ENCODE measurements around the gene MACROH2A2.
"Not testable (repeated sequence)": the region's sequence is repeated elsewhere in the genome, so short reads cannot be mapped to it uniquely, and the experiment has no call there.

The MACROH2A2 gene

GRCh38 chr10:70066190-70066589, 13.5 kb downstream of the MACROH2A2 start:
- Histone ChIP-seq H3K27me3 (ENCODE audit: control insufficient read depth in 5 of 5, insufficient read depth in 4 of 5, low read length in 5 of 5) (no peaks in the 10 kb centered on the region), H3K36me3 (ENCODE audit: control insufficient read depth in 5 of 5, insufficient read depth in 5 of 5, low read length in 5 of 5) (no peaks in the 10 kb centered on the region), H3K9me3 (ENCODE audit: control insufficient read depth in 5 of 5, low read length in 5 of 5) (no peaks in the 10 kb centered on the region), H3K27ac (ENCODE audit: low read depth, low read length) (no peak overlapping the region), H3K9ac (ENCODE audit: low read length in 5 of 5) (no peak overlapping the region), H3K4me3 (ENCODE audit: low read depth in 1 of 5, low read length in 5 of 5) (no peak overlapping the region), H3K4me1 (ENCODE audit: control insufficient read depth in 5 of 5, insufficient read depth in 5 of 5, low read length in 5 of 5) (no peaks in the 10 kb centered on the region)

GRCh38 chr10:70067586-70067985, 14.9 kb downstream of the MACROH2A2 start:
- Histone ChIP-seq H3K4me1 (ENCODE audit: control insufficient read depth in 5 of 5, insufficient read depth in 5 of 5, low read length in 5 of 5) (no peaks in the 10 kb centered on the region), H3K27ac (ENCODE audit: low read depth, low read length) (no peak overlapping the region), H3K9me3 (ENCODE audit: control insufficient read depth in 5 of 5, low read length in 5 of 5) (no peaks in the 10 kb centered on the region), H3K27me3 (ENCODE audit: control insufficient read depth in 5 of 5, insufficient read depth in 4 of 5, low read length in 5 of 5) (no peaks in the 10 kb centered on the region), H3K36me3 (ENCODE audit: control insufficient read depth in 5 of 5, insufficient read depth in 5 of 5, low read length in 5 of 5) (no peaks in the 10 kb centered on the region), H3K9ac (ENCODE audit: low read length in 5 of 5) (no peak overlapping the region), H3K4me3 (ENCODE audit: low read depth in 1 of 5, low read length in 5 of 5) (no peak overlapping the region)

- Histone ChIP-seq H3K4me1 (ENCODE audit: control insufficient read depth in 5 of 5, insufficient read depth in 5 of 5, low read length in 5 of 5) (no peaks in the 10 kb centered on the region), H3K27me3 (ENCODE audit: control insufficient read depth in 5 of 5, insufficient read depth in 4 of 5, low read length in 5 of 5) (no peaks in the 10 kb centered on the region), H3K27ac (ENCODE audit: low read depth, low read length) (no peak overlapping the region), H3K4me3 (ENCODE audit: low read depth in 1 of 5, low read length in 5 of 5) (no peak overlapping the region), H3K9me3 (ENCODE audit: control insufficient read depth in 5 of 5, low read length in 5 of 5) (no peaks in the 10 kb centered on the region), H3K9ac (ENCODE audit: low read length in 5 of 5) (no peak overlapping the region), H3K36me3 (ENCODE audit: control insufficient read depth in 5 of 5, insufficient read depth in 5 of 5, low read length in 5 of 5) (no peaks in the 10 kb centered on the region)
These were observed 16.3 kb downstream of the MACROH2A2 start for GRCh38 chr10:70068925-70069324.

GRCh38 chr10:70069346-70069745, 16.7 kb downstream of the MACROH2A2 start:
- H3K4me1 ChIP-seq (ENCODE audit: control insufficient read depth in 5 of 5, insufficient read depth in 5 of 5, low read length in 5 of 5) = no peaks in the 10 kb centered on the region
- H3K27ac ChIP-seq (ENCODE audit: low read depth, low read length) = no peak overlapping the region
- no peaks in the 10 kb centered on the region for H3K27me3 ChIP-seq (ENCODE audit: control insufficient read depth in 5 of 5, insufficient read depth in 4 of 5, low read length in 5 of 5)
- H3K4me3 ChIP-seq (ENCODE audit: low read depth in 1 of 5, low read length in 5 of 5) = no peak overlapping the region
- no peaks in the 10 kb centered on the region for H3K9me3 ChIP-seq (ENCODE audit: control insufficient read depth in 5 of 5, low read length in 5 of 5)
- H3K9ac ChIP-seq (ENCODE audit: low read length in 5 of 5) = no peak overlapping the region
- H3K36me3 ChIP-seq (ENCODE audit: control insufficient read depth in 5 of 5, insufficient read depth in 5 of 5, low read length in 5 of 5) = no peaks in the 10 kb centered on the region

GRCh38 chr10:70070834-70071233, 18.2 kb downstream of the MACROH2A2 start:
- H3K27ac ChIP-seq (ENCODE audit: low read depth, low read length) = no peak overlapping the region
- no peak overlapping the region for H3K9ac ChIP-seq (ENCODE audit: low read length in 5 of 5)
- H3K36me3 ChIP-seq (ENCODE audit: control insufficient read depth in 5 of 5, insufficient read depth in 5 of 5, low read length in 5 of 5) = peaks cover 0 to 3% (median 2%) of the 10 kb centered on the region in 5 donors
- no peaks in the 10 kb centered on the region for H3K4me1 ChIP-seq (ENCODE audit: control insufficient read depth in 5 of 5, insufficient read depth in 5 of 5, low read length in 5 of 5)
- no peaks in the 10 kb centered on the region for H3K9me3 ChIP-seq (ENCODE audit: control insufficient read depth in 5 of 5, low read length in 5 of 5)
- no peaks in the 10 kb centered on the region for H3K27me3 ChIP-seq (ENCODE audit: control insufficient read depth in 5 of 5, insufficient read depth in 4 of 5, low read length in 5 of 5)
- no peak overlapping the region for H3K4me3 ChIP-seq (ENCODE audit: low read depth in 1 of 5, low read length in 5 of 5)

- Histone ChIP-seq H3K9ac (ENCODE audit: low read length in 5 of 5) (no peak overlapping the region), H3K9me3 (ENCODE audit: control insufficient read depth in 5 of 5, low read length in 5 of 5) (no peaks in the 10 kb centered on the region), H3K4me1 (ENCODE audit: control insufficient read depth in 5 of 5, insufficient read depth in 5 of 5, low read length in 5 of 5) (no peaks in the 10 kb centered on the region), H3K27me3 (ENCODE audit: control insufficient read depth in 5 of 5, insufficient read depth in 4 of 5, low read length in 5 of 5) (no peaks in the 10 kb centered on the region), H3K36me3 (ENCODE audit: control insufficient read depth in 5 of 5, insufficient read depth in 5 of 5, low read length in 5 of 5) (peaks cover 0 to 7% (median 5%) of the 10 kb centered on the region in 5 donors), H3K4me3 (ENCODE audit: low read depth in 1 of 5, low read length in 5 of 5) (no peak overlapping the region), H3K27ac (ENCODE audit: low read depth, low read length) (no peak overlapping the region)
These were observed 21.5 kb downstream of the MACROH2A2 start for GRCh38 chr10:70074165-70074564.

GRCh38 chr10:70074971-70075370, 22.3 kb downstream of the MACROH2A2 start:
- Histone ChIP-seq H3K4me3 (ENCODE audit: low read depth in 1 of 5, low read length in 5 of 5) (no peak overlapping the region), H3K27ac (ENCODE audit: low read depth, low read length) (no peak overlapping the region), H3K36me3 (ENCODE audit: control insufficient read depth in 5 of 5, insufficient read depth in 5 of 5, low read length in 5 of 5) (peaks cover 0 to 8% (median 7%) of the 10 kb centered on the region in 5 donors), H3K9ac (ENCODE audit: low read length in 5 of 5) (no peak overlapping the region), H3K4me1 (ENCODE audit: control insufficient read depth in 5 of 5, insufficient read depth in 5 of 5, low read length in 5 of 5) (no peaks in the 10 kb centered on the region), H3K27me3 (ENCODE audit: control insufficient read depth in 5 of 5, insufficient read depth in 4 of 5, low read length in 5 of 5) (no peaks in the 10 kb centered on the region), H3K9me3 (ENCODE audit: control insufficient read depth in 5 of 5, low read length in 5 of 5) (no peaks in the 10 kb centered on the region)

- H3K27ac ChIP-seq (ENCODE audit: low read depth, low read length) = no peak overlapping the region
- no peak overlapping the region for H3K9ac ChIP-seq (ENCODE audit: low read length in 5 of 5)
- H3K4me3 ChIP-seq (ENCODE audit: low read depth in 1 of 5, low read length in 5 of 5) = no peak overlapping the region
- no peaks in the 10 kb centered on the region for H3K27me3 ChIP-seq (ENCODE audit: control insufficient read depth in 5 of 5, insufficient read depth in 4 of 5, low read length in 5 of 5)
- no peaks in the 10 kb centered on the region for H3K4me1 ChIP-seq (ENCODE audit: control insufficient read depth in 5 of 5, insufficient read depth in 5 of 5, low read length in 5 of 5)
- H3K9me3 ChIP-seq (ENCODE audit: control insufficient read depth in 5 of 5, low read length in 5 of 5) = no peaks in the 10 kb centered on the region
- H3K36me3 ChIP-seq (ENCODE audit: control insufficient read depth in 5 of 5, insufficient read depth in 5 of 5, low read length in 5 of 5) = peaks cover 2 to 11% (median 9%) of the 10 kb centered on the region in 5 donors
These were observed 25.7 kb downstream of the MACROH2A2 start for GRCh38 chr10:70078329-70078728.

GRCh38 chr10:70078937-70079336, 26.3 kb downstream of the MACROH2A2 start:
- Histone ChIP-seq H3K27ac (ENCODE audit: low read depth, low read length) (no peak overlapping the region), H3K9me3 (ENCODE audit: control insufficient read depth in 5 of 5, low read length in 5 of 5) (no peaks in the 10 kb centered on the region), H3K4me1 (ENCODE audit: control insufficient read depth in 5 of 5, insufficient read depth in 5 of 5, low read length in 5 of 5) (no peaks in the 10 kb centered on the region), H3K9ac (ENCODE audit: low read length in 5 of 5) (no peak overlapping the region), H3K36me3 (ENCODE audit: control insufficient read depth in 5 of 5, insufficient read depth in 5 of 5, low read length in 5 of 5) (peaks cover 2 to 11% (median 9%) of the 10 kb centered on the region in 5 donors), H3K4me3 (ENCODE audit: low read depth in 1 of 5, low read length in 5 of 5) (no peak overlapping the region), H3K27me3 (ENCODE audit: control insufficient read depth in 5 of 5, insufficient read depth in 4 of 5, low read length in 5 of 5) (no peaks in the 10 kb centered on the region)

GRCh38 chr10:70080789-70081188, 28.1 kb downstream of the MACROH2A2 start:
- H3K4me3 ChIP-seq (ENCODE audit: low read depth in 1 of 5, low read length in 5 of 5); H3K9ac ChIP-seq (ENCODE audit: low read length in 5 of 5); H3K9me3 ChIP-seq (ENCODE audit: control insufficient read depth in 5 of 5, low read length in 5 of 5); H3K27me3 ChIP-seq (ENCODE audit: control insufficient read depth in 5 of 5, insufficient read depth in 4 of 5, low read length in 5 of 5); H3K36me3 ChIP-seq (ENCODE audit: control insufficient read depth in 5 of 5, insufficient read depth in 5 of 5, low read length in 5 of 5); H3K27ac ChIP-seq (ENCODE audit: low read depth, low read length); H3K4me1 ChIP-seq (ENCODE audit: control insufficient read depth in 5 of 5, insufficient read depth in 5 of 5, low read length in 5 of 5): not testable (repeated sequence)

- no peak overlapping the region for H3K27ac ChIP-seq (ENCODE audit: low read depth, low read length)
- H3K27me3 ChIP-seq (ENCODE audit: control insufficient read depth in 5 of 5, insufficient read depth in 4 of 5, low read length in 5 of 5) = no peaks in the 10 kb centered on the region
- H3K4me1 ChIP-seq (ENCODE audit: control insufficient read depth in 5 of 5, insufficient read depth in 5 of 5, low read length in 5 of 5) = peaks cover 0 to 13% (median 4%) of the 10 kb centered on the region in 5 donors
- H3K9me3 ChIP-seq (ENCODE audit: control insufficient read depth in 5 of 5, low read length in 5 of 5) = no peaks in the 10 kb centered on the region
- H3K9ac ChIP-seq (ENCODE audit: low read length in 5 of 5) = no peak overlapping the region
- H3K36me3 ChIP-seq (ENCODE audit: control insufficient read depth in 5 of 5, insufficient read depth in 5 of 5, low read length in 5 of 5) = peaks cover 0 to 6% (median 2%) of the 10 kb centered on the region in 5 donors
- H3K4me3 ChIP-seq (ENCODE audit: low read depth in 1 of 5, low read length in 5 of 5) = no peak overlapping the region
These were observed 31.5 kb downstream of the MACROH2A2 start for GRCh38 chr10:70084189-70084588.

All from subcutaneous abdominal adipose tissue (tissue), 5 donors.